IMR-90 (cell line): ENCODE results near the gene IL24.

Experiments
- CEBPB ChIP-seq: IDR thresholded peaks from 2 replicates; pipeline ENCODE4 v1.6.1; 2012; ENCODE audit warnings: low read depth, low read length, improper control_type of control experiment
- CTCF ChIP-seq: conservative IDR thresholded peaks from 2 replicates; pipeline ENCODE4 v1.5.1; 2012; ENCODE audit warnings: mild to moderate bottlenecking, low read depth, low read length, improper control_type of control experiment
- RAD21 ChIP-seq: IDR thresholded peaks from 2 replicates; pipeline ENCODE4 v1.6.1; 2012; ENCODE audit warnings: low read length, improper control_type of control experiment

GRCh38 chr1:206911064-206911663 lies 13.9 kb downstream of the IL24 start:
- TF ChIP-seq CTCF (peak; percentile 90), RAD21 (peak; percentile 77), CEBPB (no peak)
